Measurements from ENCODE around the gene CAP2.
"Not testable (repeated sequence)": the region's sequence is repeated elsewhere in the genome, so short reads cannot be mapped to it uniquely, and the experiment has no call there.

CAP2 gene

DNA sequence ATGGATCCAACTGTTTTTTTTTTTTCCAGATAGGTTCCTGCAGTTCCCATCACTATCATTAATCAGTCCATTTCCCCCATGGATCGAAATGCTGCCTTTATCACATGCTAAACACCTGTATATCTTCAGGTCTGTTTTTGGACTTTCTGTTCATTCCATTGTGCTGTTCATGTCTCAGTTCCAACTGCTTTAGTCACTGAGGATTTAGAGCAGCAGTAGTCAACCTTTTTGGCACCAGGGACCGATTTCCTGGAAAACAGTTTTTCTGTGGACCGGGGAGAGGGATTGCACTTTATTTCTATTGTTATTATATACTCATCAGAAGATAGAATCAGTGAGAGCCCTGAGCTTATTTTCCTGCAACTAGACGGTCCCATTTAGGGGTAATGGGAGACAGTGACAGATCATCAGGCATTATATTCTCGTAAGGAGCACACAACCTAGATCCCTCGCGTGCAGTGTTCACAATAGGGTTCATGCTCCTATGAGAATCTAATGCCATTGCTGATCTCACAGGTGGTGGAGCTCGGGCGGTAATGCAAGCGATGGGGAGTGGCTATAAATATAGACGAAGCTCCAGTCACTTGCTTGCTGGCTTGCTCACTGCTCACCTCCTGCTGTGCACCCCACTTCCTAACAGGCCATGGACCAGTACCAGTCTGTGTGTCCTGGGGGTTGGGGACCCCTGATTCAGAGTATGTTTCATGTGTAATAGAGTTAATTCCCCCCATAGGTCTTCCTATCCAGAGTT is 46.0 kb downstream of the CAP2 start:
- DNase-seq (ENCODE audit: low spot score): no peak

DNA sequence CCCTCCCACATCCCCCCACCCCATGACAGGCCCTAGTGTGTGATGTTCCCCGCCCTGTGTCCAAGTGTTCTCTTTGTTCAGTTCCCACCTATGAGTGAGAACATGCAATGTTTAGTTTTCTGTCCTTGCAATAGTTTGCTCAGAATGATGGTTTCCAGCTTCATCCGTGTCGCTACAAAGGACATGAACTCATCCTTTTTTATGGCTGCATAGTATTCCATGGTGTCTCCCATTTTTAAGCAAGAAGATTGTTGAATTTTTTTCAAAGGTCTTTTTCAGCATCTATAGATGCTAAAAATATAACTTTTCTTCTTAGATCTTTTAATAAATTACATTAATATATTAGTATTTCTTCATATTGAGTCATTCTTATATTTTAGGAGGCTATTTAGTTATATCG is 47.4 kb downstream of the CAP2 start:
- DNase-seq (ENCODE audit: low spot score): not testable (repeated sequence)

DNA sequence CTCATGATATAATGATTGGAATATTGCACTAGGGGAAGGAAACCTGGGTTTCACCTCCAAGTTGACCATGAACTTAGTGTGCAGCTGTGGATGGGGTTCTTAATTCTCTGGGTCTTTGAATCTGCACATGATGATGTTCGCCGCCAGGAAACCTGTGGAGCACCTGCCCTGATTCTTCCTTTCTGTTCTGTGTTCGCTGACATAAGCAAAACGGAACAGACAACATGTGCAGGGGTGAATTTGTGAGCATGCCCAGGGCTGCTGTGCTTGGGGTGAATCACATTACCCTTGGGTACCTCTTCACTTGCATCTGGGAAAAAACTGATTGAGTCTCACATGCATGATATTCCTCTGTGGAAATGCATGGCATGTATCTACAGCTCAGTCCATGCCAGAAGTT is 48.8 kb downstream of the CAP2 start:
- no peak for DNase-seq (ENCODE audit: low spot score)

DNA sequence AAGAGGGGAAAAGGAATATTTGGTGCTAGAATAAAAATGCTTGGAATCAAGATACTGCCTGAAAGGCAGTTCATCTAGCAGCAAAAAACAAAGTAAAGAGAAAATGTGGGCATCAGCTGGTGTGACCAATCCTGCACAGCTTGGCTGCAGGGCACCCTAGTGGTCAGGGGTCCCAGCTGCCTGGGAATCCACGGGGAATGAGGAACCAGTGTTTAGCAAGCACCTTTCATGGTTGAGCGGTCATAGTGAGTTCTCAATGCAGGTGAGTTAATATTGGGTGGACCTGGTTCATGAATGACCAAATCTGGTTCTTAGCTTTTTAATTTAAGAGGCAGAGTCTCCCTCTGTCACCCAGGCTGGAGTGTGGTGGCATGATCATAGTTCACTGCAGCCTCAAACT is 53.3 kb downstream of the CAP2 start:
- DNase-seq (ENCODE audit: low spot score): no peak

DNA sequence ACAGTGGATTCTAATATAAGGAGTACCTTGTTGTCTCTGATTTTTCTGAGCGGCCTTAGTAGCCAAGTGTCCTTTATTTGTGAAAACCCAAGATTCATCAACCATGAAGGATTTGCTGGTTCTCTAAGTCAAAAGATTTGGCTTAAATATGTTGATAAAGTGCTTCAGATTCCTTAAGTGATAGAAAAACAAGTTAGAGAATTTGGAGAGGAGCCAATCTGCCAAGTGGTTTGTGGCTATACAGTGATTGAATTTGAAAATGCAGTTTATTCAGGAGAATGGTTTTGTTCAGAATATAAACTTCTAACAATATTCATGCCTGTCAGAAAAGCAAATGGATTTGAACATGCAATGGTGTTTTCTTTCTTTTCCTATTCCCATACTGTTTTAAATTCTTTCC is 54.8 kb downstream of the CAP2 start:
- DNase-seq (ENCODE audit: low spot score): no peak

DNA sequence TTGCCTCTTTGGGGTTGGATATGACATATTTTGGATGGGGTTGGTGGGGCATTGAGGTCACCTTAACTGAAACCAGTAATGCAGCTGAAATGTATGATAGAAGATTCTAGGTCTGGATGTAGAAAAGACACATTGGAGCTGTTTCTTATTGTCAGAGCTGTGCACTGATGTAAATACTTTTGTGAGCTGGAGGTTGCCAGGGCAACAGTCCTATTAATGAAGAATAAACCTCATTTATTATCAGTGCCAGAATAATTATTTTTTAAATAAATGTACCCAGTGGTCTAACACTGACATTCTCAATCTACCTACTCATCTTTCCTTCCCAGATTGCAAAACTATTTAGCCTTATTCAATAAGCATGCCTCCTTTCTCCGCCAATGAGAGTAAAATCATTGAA is 57.0 kb downstream of the CAP2 start:
- DNase-seq (ENCODE audit: low spot score): no peak

DNA sequence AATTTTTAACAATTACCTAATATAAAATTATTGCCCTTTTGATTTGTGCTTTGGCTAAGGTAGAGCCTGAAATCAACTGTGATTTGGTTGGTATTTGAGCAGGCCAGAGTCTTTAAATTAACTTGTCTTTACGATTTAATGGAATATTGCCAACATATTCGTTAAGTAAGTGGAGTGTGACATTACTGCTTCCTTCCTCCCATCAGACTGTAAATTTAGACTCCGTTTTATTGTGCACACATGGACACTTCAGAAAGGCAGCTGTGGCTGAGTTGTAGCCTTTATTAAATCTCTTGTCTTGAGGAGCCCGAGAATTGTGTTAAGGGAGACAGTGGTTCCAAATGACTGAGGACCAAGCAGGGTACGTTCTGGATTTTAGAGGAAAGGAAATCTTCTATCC is 57.4 kb downstream of the CAP2 start:
- no peak for DNase-seq (ENCODE audit: low spot score)

DNA sequence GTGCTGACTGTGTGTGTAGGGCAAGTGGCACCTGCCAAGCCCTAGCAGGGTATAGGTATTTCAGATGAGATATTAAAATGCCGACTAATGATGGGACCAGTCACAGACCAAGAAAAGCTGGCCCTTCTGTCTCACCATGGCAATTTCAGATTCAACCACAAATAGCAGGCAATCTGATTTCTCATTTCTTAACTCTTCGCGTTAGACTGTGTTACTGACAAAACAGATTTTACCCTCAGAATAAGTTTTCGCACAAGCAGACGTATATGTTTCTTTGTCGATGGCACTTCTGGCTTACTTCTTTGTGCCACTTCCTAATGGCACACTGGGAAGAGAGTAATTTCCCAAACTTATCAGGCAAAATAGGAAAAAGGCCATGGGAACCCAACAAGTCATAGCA is 58.7 kb downstream of the CAP2 start:
- DNase-seq (ENCODE audit: low spot score): no peak

DNA sequence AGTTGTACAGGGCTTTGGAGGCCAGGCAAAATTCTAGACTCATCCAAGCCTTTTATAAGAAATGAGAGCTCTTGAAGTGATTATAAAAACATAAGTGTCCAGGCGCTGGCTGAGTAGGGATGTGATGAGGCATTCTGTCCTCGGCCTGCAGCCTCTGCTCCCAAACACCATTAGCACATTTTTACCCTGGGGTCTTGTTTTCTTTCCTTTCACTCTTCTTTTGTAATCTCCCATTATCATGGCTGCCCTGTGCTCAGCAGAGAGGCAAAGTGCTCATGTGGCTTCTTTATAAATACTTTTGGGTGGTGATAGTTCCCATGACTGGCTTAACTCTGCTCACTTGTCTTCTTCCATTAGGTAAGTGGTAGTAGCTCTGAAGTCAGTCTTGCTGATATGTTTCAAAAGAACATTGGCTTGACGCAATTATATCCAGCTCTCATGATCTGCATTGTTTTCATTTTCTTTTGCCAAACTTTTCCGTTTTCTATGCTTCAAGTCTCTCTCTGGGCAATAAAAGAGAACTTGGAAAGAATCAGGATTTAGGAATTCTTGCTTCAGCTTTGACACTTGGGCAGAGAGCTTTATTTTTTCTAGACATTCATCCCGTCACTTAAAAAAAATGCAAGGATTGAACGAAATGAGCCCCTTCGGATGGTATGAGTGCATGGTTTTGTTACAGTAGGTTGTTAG is 61.1 kb downstream of the CAP2 start:
- DNase-seq (ENCODE audit: low spot score): no peak

DNA sequence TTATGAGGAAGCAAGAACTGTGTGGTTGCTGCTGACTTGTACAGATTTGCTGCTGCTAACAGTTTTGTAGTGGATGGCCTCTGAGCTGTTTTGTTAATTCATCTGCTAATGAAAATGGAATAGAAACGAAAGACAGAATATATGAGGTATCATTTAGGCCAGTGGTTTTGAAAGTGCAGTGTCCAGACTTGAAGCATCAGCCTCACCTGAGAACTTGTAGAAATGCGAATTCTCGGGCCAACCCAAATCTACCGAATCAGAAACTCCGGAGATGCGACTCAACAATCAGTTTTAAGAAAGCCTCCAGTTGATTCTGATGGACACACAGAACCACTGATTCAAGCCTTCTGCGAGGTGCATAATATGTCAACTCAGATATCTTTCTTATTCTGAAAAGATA is 62.5 kb downstream of the CAP2 start:
- DNase-seq (ENCODE audit: low spot score): no peak

DNA sequence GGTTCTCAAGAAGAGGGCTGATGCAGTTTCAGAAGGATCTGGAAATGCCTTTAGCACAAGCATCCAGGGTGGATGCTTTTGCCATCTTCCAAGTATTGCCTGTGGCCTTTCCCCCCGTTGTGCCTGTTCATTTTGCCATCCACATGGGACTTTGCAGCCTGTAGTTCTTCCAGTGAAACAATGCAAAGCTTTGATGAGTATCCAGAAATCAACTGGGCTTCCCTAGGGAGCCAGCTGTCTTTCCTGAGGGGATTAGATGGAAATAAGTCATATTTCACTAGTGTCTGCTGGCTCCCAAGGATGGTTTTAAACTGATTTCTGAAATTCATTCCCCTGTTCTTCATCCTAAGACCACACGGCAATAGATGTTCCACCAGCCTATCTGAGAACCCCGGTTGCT is 63.3 kb downstream of the CAP2 start:
- peak; percentile 79 for DNase-seq (ENCODE audit: low spot score)

DNA sequence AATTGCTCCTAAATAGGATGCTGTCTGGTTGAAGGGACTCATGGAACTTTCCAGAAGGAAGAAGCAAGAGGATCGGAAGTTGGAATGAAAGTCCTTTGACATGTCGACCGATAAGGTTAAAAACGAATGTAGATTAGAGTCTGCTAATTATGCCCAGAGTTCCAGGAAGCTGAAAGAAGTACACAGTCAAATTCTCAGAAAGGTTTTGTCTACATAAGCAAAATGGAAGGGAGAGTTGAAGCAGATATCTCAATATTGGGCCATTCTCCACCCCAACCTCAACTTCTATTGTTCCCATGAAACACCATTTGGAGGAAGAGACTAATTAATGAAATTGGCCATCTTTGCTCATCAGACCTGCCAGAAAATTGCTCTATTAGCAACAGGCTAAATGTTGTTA is 64.0 kb downstream of the CAP2 start:
- no peak for DNase-seq (ENCODE audit: low spot score)

DNA sequence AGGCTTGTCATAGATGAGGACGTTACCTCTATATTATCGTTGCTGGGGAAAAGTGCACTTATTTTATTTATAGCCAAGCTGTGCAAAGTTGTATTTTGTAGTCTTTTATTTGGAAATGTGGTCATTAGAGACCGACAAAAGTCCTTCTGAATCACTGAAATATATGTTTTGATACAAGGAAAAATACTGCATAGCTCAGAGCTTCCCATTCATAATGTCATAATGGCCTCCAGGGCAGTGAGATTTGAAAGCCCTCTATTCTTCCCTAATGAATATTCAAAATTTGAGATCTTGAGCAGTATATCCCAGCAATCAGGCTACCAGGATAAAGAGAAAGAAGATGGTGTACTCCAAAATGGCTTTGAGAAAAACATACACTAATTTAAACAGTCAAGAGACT is 64.6 kb downstream of the CAP2 start:
- DNase-seq (ENCODE audit: low spot score): peak; percentile 73

DNA sequence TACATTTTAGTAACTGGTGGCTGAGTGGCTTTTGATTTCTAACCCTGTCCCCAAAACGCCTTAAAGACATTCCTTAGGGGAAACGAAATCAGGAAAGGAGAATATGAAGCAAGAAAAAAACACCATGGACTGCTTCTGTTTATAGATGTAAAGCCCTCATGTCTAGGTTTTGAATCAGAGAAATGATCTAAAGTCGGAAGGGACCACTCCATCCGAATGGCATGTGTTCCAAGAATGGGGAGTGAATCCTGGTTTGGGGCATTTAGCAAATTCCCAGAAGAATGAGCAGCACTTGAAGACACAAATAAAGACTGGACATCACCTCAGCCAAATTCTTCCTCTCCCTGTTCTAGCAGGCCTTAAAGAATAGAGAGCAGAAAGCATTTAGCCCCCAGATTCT is 65.6 kb downstream of the CAP2 start:
- DNase-seq (ENCODE audit: low spot score): no peak

DNA sequence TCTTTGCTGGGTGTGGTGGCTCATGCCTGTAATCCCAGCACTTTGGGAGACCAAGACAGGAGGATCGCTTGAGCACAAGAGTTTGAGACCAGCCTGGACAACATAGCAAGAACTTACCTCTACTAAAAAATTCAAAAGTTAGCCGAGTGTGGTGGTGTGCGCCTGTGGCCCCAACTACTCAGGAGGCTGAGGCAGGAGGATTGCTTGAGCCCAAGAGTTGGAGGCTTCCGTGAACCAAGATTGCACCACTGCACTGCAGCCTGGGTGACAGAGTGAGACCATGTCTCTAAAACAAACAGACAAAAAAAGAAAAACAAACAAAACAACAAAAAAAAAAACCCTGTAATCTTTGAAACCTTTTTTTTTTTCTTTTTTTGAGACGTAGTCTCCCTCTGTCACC is 67.5 kb downstream of the CAP2 start:
- DNase-seq (ENCODE audit: low spot score): no peak

DNA sequence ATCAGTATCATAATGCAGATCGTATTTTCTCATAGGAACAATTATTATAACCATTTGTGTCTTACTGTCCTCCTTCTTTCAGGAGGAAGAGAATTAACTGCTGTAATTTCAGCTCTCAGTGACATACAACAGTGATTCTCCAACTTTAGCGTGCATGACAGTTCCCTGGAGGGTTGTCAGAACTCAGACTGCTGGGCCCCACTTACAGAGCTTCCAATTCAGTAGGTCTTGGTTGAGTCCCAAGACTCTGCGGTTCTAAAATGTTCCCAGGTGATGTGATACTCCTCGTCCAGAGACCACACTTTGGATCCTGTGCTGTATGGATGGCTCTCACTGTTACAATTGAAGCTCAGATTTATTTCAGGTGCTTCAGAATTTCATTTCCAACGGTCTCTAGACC is 72.8 kb downstream of the CAP2 start:
- DNase-seq (ENCODE audit: low spot score): no peak

DNA sequence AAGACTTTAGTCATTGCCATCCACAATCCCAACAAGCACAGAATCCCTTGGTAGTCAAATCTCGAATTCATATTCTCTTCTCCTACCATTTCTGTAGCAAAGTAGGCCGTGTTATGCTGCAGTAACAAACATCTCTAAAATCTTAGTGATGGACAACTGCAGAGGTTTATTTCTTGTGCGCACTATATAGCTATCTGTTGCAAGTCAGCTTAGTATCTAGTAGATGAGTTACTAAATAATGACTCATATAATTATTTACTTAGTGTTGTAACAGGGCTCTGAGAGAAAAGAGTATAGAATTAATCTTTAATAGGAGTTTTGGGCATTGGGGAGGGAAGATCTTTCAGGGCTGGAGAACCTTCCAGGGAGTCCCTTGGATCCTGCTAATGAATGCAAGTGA is 73.3 kb downstream of the CAP2 start:
- DNase-seq (ENCODE audit: low spot score): no peak

DNA sequence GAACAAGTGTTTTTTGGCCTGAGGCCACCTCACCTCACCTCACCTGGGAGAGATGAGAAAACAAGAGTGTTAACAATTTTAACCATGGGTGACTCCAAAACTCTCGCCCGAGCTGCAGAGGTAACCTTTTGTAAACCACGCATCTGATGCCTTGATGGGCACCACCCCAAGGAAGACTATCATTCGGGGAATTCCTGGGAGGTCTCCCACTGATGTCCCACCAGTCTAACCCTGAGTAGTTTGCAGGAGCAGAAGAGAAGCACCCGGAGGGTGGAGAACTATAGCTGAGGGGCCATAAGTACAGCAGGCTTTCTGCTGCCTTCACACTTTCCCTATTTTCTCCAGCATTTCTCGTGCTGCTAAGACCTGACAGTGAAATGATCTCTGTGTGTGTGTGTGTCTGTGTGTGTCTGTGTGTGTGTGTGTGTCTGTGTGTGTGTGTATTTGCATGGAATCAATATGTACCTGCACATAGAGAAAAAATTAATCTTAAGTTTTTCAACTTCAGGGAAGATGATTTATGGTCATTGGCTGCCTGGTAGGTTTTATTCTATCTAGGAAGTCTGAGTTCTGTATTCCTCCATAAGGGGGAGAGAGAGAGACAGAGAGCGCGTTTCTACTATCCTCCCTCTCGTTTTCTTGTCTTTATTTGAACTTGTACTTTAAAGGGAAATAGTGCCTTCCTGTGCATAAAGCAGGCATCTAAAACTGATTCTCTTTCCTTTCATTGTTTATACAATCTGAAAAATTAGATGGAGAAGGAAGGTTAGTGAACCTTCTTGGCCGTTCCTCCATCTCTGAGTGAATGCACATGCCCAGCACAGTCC is 75.8 kb downstream of the CAP2 start:
- no peak for DNase-seq (ENCODE audit: low spot score)

DNA sequence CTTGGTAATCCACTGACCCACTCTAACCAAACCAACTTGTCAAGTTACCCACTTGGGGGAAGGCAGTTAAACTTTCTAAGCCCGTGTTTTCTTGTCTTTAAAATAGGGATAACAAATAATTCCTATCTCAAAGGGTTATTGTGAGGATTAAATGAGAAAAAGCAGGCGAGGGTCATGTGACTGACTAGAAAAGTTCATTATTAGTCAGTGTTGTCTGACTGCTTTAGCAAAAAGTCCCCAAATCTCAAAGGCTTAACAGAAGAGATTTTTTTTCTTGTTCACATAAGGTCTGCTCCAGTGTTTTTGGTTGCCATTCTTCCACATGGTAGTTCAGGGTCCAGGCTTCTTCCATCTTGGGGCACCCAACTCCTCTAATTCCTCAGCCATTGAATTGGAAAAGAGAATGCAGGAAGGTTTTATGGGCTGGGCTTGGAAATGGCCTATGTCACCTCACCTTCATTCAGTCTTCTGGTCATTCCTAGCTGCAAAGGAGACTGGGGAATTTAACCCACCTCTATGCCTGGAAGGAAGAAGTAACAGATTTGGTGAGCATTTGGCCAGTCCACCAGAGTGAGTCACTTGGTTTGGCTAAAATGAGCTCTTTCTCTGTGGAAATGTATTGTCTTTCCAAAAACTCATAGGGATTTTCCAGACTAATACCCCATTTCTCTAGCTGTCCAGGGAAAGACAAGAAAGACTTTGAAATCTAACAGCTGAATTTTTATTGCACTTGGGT is 77.0 kb downstream of the CAP2 start:
- DNase-seq (ENCODE audit: low spot score): no peak

DNA sequence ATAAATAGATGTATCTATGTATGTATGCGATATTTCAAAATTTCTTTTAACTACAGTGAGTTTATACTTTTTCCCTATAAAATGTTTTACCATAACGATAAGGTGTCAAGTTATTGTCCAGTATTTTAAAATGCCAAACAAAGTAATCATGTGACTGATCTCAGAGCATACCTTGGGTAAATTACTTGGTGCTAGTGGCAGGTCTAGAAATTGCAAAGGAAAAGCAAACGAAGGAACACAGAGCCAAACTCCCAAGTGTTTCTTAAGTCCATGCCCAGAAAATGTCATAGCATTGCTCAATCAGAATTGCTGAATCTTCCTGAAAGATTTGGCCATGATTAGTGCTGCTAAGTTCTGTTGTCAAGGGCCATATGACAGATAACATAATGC is 77.5 kb downstream of the CAP2 start:
- DNase-seq (ENCODE audit: low spot score): no peak

DNA sequence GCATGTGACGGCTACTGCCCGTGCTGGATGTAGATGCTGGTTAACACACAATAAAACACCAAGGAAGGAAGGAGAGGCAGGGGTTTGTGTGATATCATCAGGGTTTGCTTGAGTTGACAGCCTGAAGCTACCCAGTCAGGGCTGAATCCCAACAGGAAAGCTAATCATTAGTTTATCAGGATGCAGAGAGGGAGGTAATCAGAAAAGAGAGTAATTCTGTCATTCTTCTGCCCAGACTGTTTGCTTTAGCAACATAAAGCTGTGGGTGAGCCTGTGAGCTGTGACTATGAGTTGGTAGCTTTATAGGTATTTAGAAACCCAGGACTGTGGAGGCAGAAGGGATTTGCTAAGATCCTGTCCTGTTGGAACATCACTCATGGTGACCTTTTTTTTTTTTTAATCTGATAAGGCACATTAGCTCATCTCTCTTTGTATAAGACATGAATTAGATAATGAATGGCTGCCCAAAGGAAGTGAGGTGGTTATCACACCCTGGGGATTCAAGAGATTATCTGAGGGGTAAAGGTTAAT is 79.3 kb downstream of the CAP2 start:
- DNase-seq (ENCODE audit: low spot score): peak; percentile 40

DNA sequence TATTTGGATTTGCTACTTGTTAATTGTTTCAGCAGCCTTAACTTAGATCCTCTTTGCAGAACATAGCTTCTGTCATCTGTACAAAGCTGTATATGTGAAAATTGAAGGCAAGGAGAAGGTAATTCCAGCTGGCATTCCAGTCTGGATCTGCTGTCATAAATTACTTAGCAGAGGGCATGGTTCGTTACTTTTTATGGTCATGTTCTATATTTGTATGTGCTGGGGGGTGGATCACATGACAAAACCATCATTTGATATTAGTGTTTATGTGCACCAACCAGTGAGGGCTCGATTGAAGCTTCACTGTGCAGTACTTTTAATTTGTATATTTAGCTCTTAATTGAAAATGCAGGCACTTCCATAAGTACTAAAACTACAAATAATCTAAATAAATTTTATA is 80.2 kb downstream of the CAP2 start:
- no peak for DNase-seq (ENCODE audit: low spot score)
